ENCODE measurements around the gene USP15. TPM values are rescaled to one million over a fixed set of nuclear protein-coding genes. Genes with fewer than 3 reads are reported as not detected.

USP15 gene
- total and polyA plus RNA-seq, 2 of the 4 experiments (the other 2 are of a cell fraction) = 28.5 to 49.6 TPM

- no peak overlapping the region for H3K4me2 ChIP-seq (ENCODE audit: low read depth, low read length)
- intact Hi-C loops (cut with micrococcal nuclease) = no loop called here
- H4K8ac ChIP-seq (ENCODE audit: low read depth in 2 of 2, low read length in 2 of 2) = no peak overlapping the region
- H3K9me1 ChIP-seq (ENCODE audit: insufficient read depth, low read length) = no peaks in the 10 kb centered on the region
- peaks cover 32 to 41% of the 10 kb centered on the region in 2 experiments for H3K79me1 ChIP-seq (ENCODE audit: low read depth in 1 of 2, low read length in 2 of 2)
- ATAC-seq (ENCODE audit: low read depth) (no peak), DNase-seq (no peak)
- no peak overlapping the region for H3K4me3 ChIP-seq (ENCODE audit: insufficient read depth, low read depth, low read length)
- no peak overlapping the region for H2AK9ac ChIP-seq (replicated peaks; ENCODE audit: low read depth, low read length, poor library complexity)
- no peaks in the 10 kb centered on the region for H3K4me1 ChIP-seq (ENCODE audit: control insufficient read depth, insufficient read depth, low read length)
- no peak overlapping the region for H3K27ac ChIP-seq (ENCODE audit: insufficient read depth, low read length)
- no peak for TF ChIP-seq MAZ (IDR thresholded peaks at IDR 0.05; ENCODE audit: borderline replicate concordance, low read depth, low read length)
- no peak for TF ChIP-seq RAD21 (IDR thresholded peaks at IDR 0.05; ENCODE audit: low read length)
- no peak for TF ChIP-seq USF2 (IDR thresholded peaks at IDR 0.05; ENCODE audit: low read depth, low read length)
- TF ChIP-seq MXI1 (IDR thresholded peaks at IDR 0.05; ENCODE audit: borderline replicate concordance, low read depth, low read length) = no peak
- no peak for TF ChIP-seq NFE2L2 (IDR thresholded peaks at IDR 0.05; ENCODE audit: low read depth, low read length)
- no peak for TF ChIP-seq FOS (IDR thresholded peaks at IDR 0.05; ENCODE audit: low read depth, low read length)
- no peak for TF ChIP-seq POLR2A (IDR thresholded peaks at IDR 0.05; ENCODE audit: low read depth, low read length)
- no peak for TF ChIP-seq SMC3 (IDR thresholded peaks at IDR 0.05; ENCODE audit: low read depth, low read length)
- no peak for TF ChIP-seq RFX5 (IDR thresholded peaks at IDR 0.05; ENCODE audit: low read depth, low read length)
- no peak for TF ChIP-seq CTCF (conservative IDR thresholded peaks at IDR 0.05; ENCODE audit: low read depth, low read length)
- no peak for TF ChIP-seq CEBPB (IDR thresholded peaks at IDR 0.05; ENCODE audit: low read depth, low read length)
- no peak for TF ChIP-seq ELK1 (IDR thresholded peaks at IDR 0.05; ENCODE audit: borderline replicate concordance, low read depth, low read length)
- TF ChIP-seq CHD1 (IDR thresholded peaks at IDR 0.05; ENCODE audit: low read depth, low read length) = no peak
- in situ Hi-C loops (cut with MboI; ENCODE audit: low sequenced_read_pairs) = no loop called here
- no peak overlapping the region for H2AK5ac ChIP-seq (ENCODE audit: low read depth, low read length)
- no peak overlapping the region for H3K14ac ChIP-seq (replicated peaks; ENCODE audit: low read depth, low read length)
- H3K23ac ChIP-seq (ENCODE audit: low read depth, low read length) = no peak overlapping the region
- H3K9ac ChIP-seq (ENCODE audit: low read depth, low read length) = no peak overlapping the region
- no TSS peak for BruUV-seq (replicated peaks)
- H3K9me3 ChIP-seq (ENCODE audit: control insufficient read depth, insufficient read depth, low read length) = peaks cover 3% of the 10 kb centered on the region
- no peak overlapping the region for H3K4ac ChIP-seq (ENCODE audit: low read depth, low read length)
- no peak overlapping the region for H4K91ac ChIP-seq (ENCODE audit: insufficient read depth, low read depth, low read length)
- POLR2A ChIA-PET (ENCODE audit: unreplicated experiment) = no interaction called here
- H4K5ac ChIP-seq (ENCODE audit: low read depth, low read length) = no peak overlapping the region
- H2BK20ac ChIP-seq (ENCODE audit: low read depth, low read length) = no peak overlapping the region
- no peak overlapping the region for H2BK5ac ChIP-seq (ENCODE audit: low read depth, low read length, poor library complexity, severe bottlenecking)
- CTCF ChIA-PET = no interaction called here
- no peak overlapping the region for H3K56ac ChIP-seq (ENCODE audit: extremely low read depth, insufficient read depth, low read length)
- dilution Hi-C loops (cut with HindIII; ENCODE audit: low sequenced_read_pairs, unreplicated experiment) = no loop called here
- no peak overlapping the region for H2BK120ac ChIP-seq (ENCODE audit: low read depth, low read length)
- H4K20me1 ChIP-seq (ENCODE audit: insufficient read depth, low read length) = peaks cover 9% of the 10 kb centered on the region; the same call in 1 of the 2 replicates
- H3K36me3 ChIP-seq (ENCODE audit: control insufficient read depth, insufficient read depth, low read length) = peaks cover 16% of the 10 kb centered on the region
- WGBS, 2 experiments (ENCODE audit: extremely low coverage in 2 of 2, insufficient read length in 1 of 2) = no CpG with 5 or more reads among the region's 3 CpGs
- no peak overlapping the region for H3K18ac ChIP-seq (ENCODE audit: low read depth, low read length)
- H3K27me3 ChIP-seq (ENCODE audit: control insufficient read depth, insufficient read depth, low read length) = no peaks in the 10 kb centered on the region
- no peak overlapping the region for H2AFZ ChIP-seq (replicated peaks; ENCODE audit: low read length, poor library complexity)
- no peak overlapping the region for H2BK15ac ChIP-seq (ENCODE audit: low read depth, low read length)
Measured at GRCh38 chr12:62299617-62300016, 39.4 kb downstream of the USP15 start.

Data from IMR-90 (cell line).